OCI-LY3 (cell line): ENCODE results near the gene NPY5R.

Source experiments
- H2AFZ ChIP-seq: fragments of 200-600, 300-600 bp; shearing (Covaris generic); 2 replicates; pipeline ENCODE4 v1.6.0; 2014; ENCODE audit warnings: antibody characterized with exemption, low read depth, low read length
- H3K27ac ChIP-seq: fragments of 200-600, 300-600 bp; sonication (generic); 2 replicates; pipeline ENCODE4 v1.5.1; 2014; ENCODE audit warnings: mild to moderate bottlenecking, low read length, moderate library complexity, mixed read lengths
- H3K27me3 ChIP-seq: fragments of 200-600, 300-600 bp; sonication (generic); 2 replicates; pipeline ENCODE4 v1.6.1; 2014; ENCODE audit warnings: low read depth, low read length, mixed read lengths
- H3K36me3 ChIP-seq: fragments of 200-600, 300-600 bp; sonication (generic); replicated peaks from 2 replicates; pipeline ENCODE3; 2014; ENCODE audit warnings: low read depth, low read length, mixed read lengths
- H3K4me1 ChIP-seq: fragments of 300-600, 200-600 bp; sonication (generic); 2 replicates; pipeline ENCODE4 v1.6.1; 2014; ENCODE audit warnings: low read length, mixed read lengths
- H3K4me2 ChIP-seq: fragments of 200-600, 300-600 bp; sonication (generic); 2 replicates; pipeline ENCODE4 v1.6.1; 2014; ENCODE audit warnings: low read length, mixed read lengths
- H3K4me3 ChIP-seq: fragments of 300-600, 200-600 bp; sonication (generic); 2 replicates; pipeline ENCODE4 v1.5.1; 2014; ENCODE audit warnings: antibody characterized with exemption, mild to moderate bottlenecking, low read length, moderate library complexity
- H3K79me2 ChIP-seq: fragments of 300-600, 200-600 bp; shearing (Covaris generic); 2 replicates; pipeline ENCODE4 v1.6.1; 2014; ENCODE audit warnings: mild to moderate bottlenecking, low read length, mixed read lengths
- H3K9ac ChIP-seq: fragments of 300-600, 200-600 bp; shearing (Covaris generic); 2 replicates; pipeline ENCODE4 v1.6.0; 2014; ENCODE audit warnings: mild to moderate bottlenecking, low read length, moderate library complexity
- H3K9me3 ChIP-seq: fragments of 200-600, 300-600 bp; shearing (Covaris generic); 2 replicates; pipeline ENCODE4 v1.6.1; 2014; ENCODE audit warnings: low read length, mixed read lengths; ENCODE audit not compliant: insufficient read depth
- H4K20me1 ChIP-seq: fragments of 200-600, 300-600 bp; sonication (generic); 2 replicates; pipeline ENCODE4 v1.6.1; 2016; ENCODE audit warnings: low read length, mixed read lengths; ENCODE audit not compliant: insufficient read depth
- CTCF ChIP-seq: fragments of 200-600, 300-600 bp; sonication (generic); IDR thresholded peaks from 2 replicates; pipeline ENCODE4 v1.5.1; 2014; ENCODE audit warnings: antibody characterized with exemption, low read length, low read depth
- EZH2phosphoT487 ChIP-seq: fragments of 200-600 bp; shearing (Covaris generic); IDR thresholded peaks from 2 replicates; pipeline ENCODE4 v1.6.1; 2018; ENCODE audit warnings: antibody characterized with exemption, mixed run types, low read depth

The NPY5R gene

GRCh38 chr4:163378661-163379060 lies 35.0 kb downstream of the NPY5R start:
- Histone ChIP-seq H3K27ac (no peak overlapping the region), H3K4me2 (no peak overlapping the region), H4K20me1 (no peaks in the 10 kb centered on the region), H3K9me3 (no peaks in the 10 kb centered on the region), H3K9ac (no peak overlapping the region), H3K27me3 (no peaks in the 10 kb centered on the region), H3K4me1 (no peaks in the 10 kb centered on the region), H3K36me3 (no peaks in the 10 kb centered on the region), H2AFZ (no peak overlapping the region), H3K79me2 (no peaks in the 10 kb centered on the region), H3K4me3 (no peak overlapping the region)
- no peak for TF ChIP-seq EZH2phosphoT487

- H3K27me3 ChIP-seq: no peaks in the 10 kb centered on the region
- no peak for TF ChIP-seq EZH2phosphoT487
- TF ChIP-seq CTCF: no peak
These were observed 37.0 kb downstream of the NPY5R start for GRCh38 chr4:163380703-163381102.

GRCh38 chr4:163382178-163382869 lies 38.6 kb downstream of the NPY5R start:
- TF ChIP-seq CTCF (no peak), EZH2phosphoT487 (no peak)
- H3K27ac ChIP-seq: no peak overlapping the region
- H3K4me1 ChIP-seq: no peaks in the 10 kb centered on the region
- H4K20me1 ChIP-seq: no peaks in the 10 kb centered on the region
- no peaks in the 10 kb centered on the region for H3K9me3 ChIP-seq
- no peak overlapping the region for H2AFZ ChIP-seq
- no peak overlapping the region for H3K4me2 ChIP-seq
- H3K79me2 ChIP-seq: no peaks in the 10 kb centered on the region
- H3K9ac ChIP-seq: no peak overlapping the region
- H3K36me3 ChIP-seq: no peaks in the 10 kb centered on the region
- H3K4me3 ChIP-seq: no peak overlapping the region
- H3K27me3 ChIP-seq: no peaks in the 10 kb centered on the region

More at GRCh38 chr4:163380703-163381102, 37.0 kb downstream of the NPY5R start:
- H2AFZ ChIP-seq: 0 out of 2 replicates have a peak overlapping the region, but pooled peaks have one; percentile 6
- H3K4me2 ChIP-seq: no peak overlapping the region
- no peaks in the 10 kb centered on the region for H3K36me3 ChIP-seq
- no peaks in the 10 kb centered on the region for H3K79me2 ChIP-seq
- no peaks in the 10 kb centered on the region for H3K4me1 ChIP-seq
- no peaks in the 10 kb centered on the region for H4K20me1 ChIP-seq
- no peak overlapping the region for H3K4me3 ChIP-seq
- H3K27ac ChIP-seq: no peak overlapping the region
- no peak overlapping the region for H3K9ac ChIP-seq
- H3K9me3 ChIP-seq: no peaks in the 10 kb centered on the region

- Histone ChIP-seq H3K36me3 (no peaks in the 10 kb centered on the region), H3K4me1 (no peaks in the 10 kb centered on the region), H4K20me1 (no peaks in the 10 kb centered on the region), H3K79me2 (no peaks in the 10 kb centered on the region), H3K27me3 (no peaks in the 10 kb centered on the region), H3K4me2 (no peak overlapping the region), H3K27ac (no peak overlapping the region), H3K9me3 (no peaks in the 10 kb centered on the region), H3K9ac (no peak overlapping the region), H2AFZ (no peak overlapping the region), H3K4me3 (no peak overlapping the region)
- no peak for TF ChIP-seq EZH2phosphoT487
- TF ChIP-seq CTCF: no peak
These were observed 40.7 kb downstream of the NPY5R start for GRCh38 chr4:163384434-163384833.
